HepG2 (cell line): ENCODE measurements around the gene DPY19L1. TPM values are rescaled to one million over a fixed set of nuclear protein-coding genes. Genes with fewer than 3 reads are reported as not detected.
A peak's percentile ranks its signal among the peaks of the same experiment; 100 is the strongest.

Experiments
- ERF ChIP-seq: IDR thresholded peaks from 2 replicates; pipeline ENCODE4 v1.6.1; 2018; ENCODE audit warnings: missing biosample characterization, missing genetic modification reagents
- GTF2F1 ChIP-seq: fragments of 150-350 bp; IDR thresholded peaks from 2 replicates; pipeline ENCODE4 v1.6.1; 2014; ENCODE audit warnings: low read length
- MEIS1 ChIP-seq: sonication (generic); formaldehyde crosslinking; IDR thresholded peaks from 2 replicates; pipeline ENCODE4 v1.9.0; 2021; ENCODE audit warnings: mild to moderate bottlenecking, missing genetic modification reagents, moderate library complexity, borderline replicate concordance
- MTA3 ChIP-seq: sonication (generic); formaldehyde crosslinking; IDR thresholded peaks from 2 replicates; pipeline ENCODE4 v1.4.0; 2020; ENCODE audit warnings: missing genetic modification reagents
- NFIC ChIP-seq: IDR thresholded peaks from 2 replicates; pipeline ENCODE4 v1.6.1; 2012; ENCODE audit warnings: mild to moderate bottlenecking, low read length, inconsistent platforms
- YEATS2 ChIP-seq: sonication (generic); formaldehyde crosslinking; IDR thresholded peaks from 2 replicates; pipeline ENCODE4 v1.4.0; 2020; ENCODE audit warnings: missing genetic modification reagents, borderline replicate concordance
- ZKSCAN8 ChIP-seq: IDR thresholded peaks from 2 replicates; pipeline ENCODE4 v1.6.1; 2016; ENCODE audit warnings: borderline replicate concordance, missing genetic modification reagents, missing compliant biosample characterization
- ZNF180 ChIP-seq: sonication (generic); formaldehyde crosslinking; IDR thresholded peaks from 2 replicates; pipeline ENCODE4 v1.4.0; 2020; ENCODE audit warnings: low read depth, missing genetic modification reagents, borderline replicate concordance
- ZNF205 ChIP-seq: IDR thresholded peaks from 2 replicates; pipeline ENCODE4 v1.6.1; 2018; ENCODE audit warnings: missing biosample characterization, missing genetic modification reagents
- ZNF264 ChIP-seq: sonication (generic); formaldehyde crosslinking; IDR thresholded peaks from 2 replicates; pipeline ENCODE4 v1.4.0; 2020; ENCODE audit warnings: missing genetic modification reagents
- ZNF496 ChIP-seq: sonication (generic); formaldehyde crosslinking; IDR thresholded peaks from 2 replicates; pipeline ENCODE4 v1.8.1; 2023; ENCODE audit warnings: mild to moderate bottlenecking, moderate library complexity, missing genetic modification reagents; ENCODE audit not compliant: insufficient replicate concordance
- ZNF510 ChIP-seq: sonication (generic); formaldehyde crosslinking; IDR thresholded peaks from 2 replicates; pipeline ENCODE4 v1.4.0; 2020; ENCODE audit warnings: low read depth, mild to moderate bottlenecking, missing genetic modification reagents
- ZNF556 ChIP-seq: sonication (generic); formaldehyde crosslinking; IDR thresholded peaks from 2 replicates; pipeline ENCODE4 v1.4.0; 2020; ENCODE audit warnings: mild to moderate bottlenecking, missing genetic modification reagents, borderline replicate concordance
- ZNF781 ChIP-seq: sonication (generic); formaldehyde crosslinking; IDR thresholded peaks from 2 replicates; pipeline ENCODE4 v1.5.1; 2020; ENCODE audit warnings: borderline replicate concordance, mild to moderate bottlenecking, missing genetic modification reagents; ENCODE audit errors: not compliant biosample characterization
- polyA plus RNA-seq, 8 experiments: library from polyadenylated mRNA; depleted of rRNA in 3 of 8; stranded (reverse) in 7 of 8; unstranded in 1 of 8; fragments of >200 nt; fragmentation: Illumina TruSeq in 4 of 8; extraction: Trizol in 4 of 8; gene quantifications; 2 replicates each; pipeline versions ENCODE4 v1.2.1 to v1.2.3, GENCODE V29; 2011 to 2016; ENCODE audit warnings: low read depth in 4 of 8, missing spikeins in 1 of 8, mixed read lengths in 1 of 8; ENCODE audit not compliant: insufficient read depth in 1 of 8
- total RNA-seq, 5 experiments: library from RNA; depleted of rRNA; stranded (reverse); fragments of >200 nt; fragmentation: Illumina TruSeq; extraction: Trizol; gene quantifications; 2 replicates each; pipeline ENCODE4 v1.2.3, GENCODE V29; 2016; ENCODE audit warnings: low read depth in 1 of 5
- TF ChIP-seq, protein P1 (sequence below): sonication (generic); formaldehyde crosslinking; IDR thresholded peaks from 2 replicates; pipeline ENCODE4 v1.5.0; 2020; ENCODE audit warnings: mild to moderate bottlenecking, missing genetic modification reagents, borderline replicate concordance
- TF ChIP-seq, protein P2 (sequence below): sonication (generic); formaldehyde crosslinking; IDR thresholded peaks from 2 replicates; pipeline ENCODE4 v1.4.0; 2020; ENCODE audit warnings: missing genetic modification reagents
- TF ChIP-seq, protein P3 (sequence below): IDR thresholded peaks from 2 replicates; pipeline ENCODE4 v1.4.0; 2020; ENCODE audit warnings: mild to moderate bottlenecking, missing genetic modification reagents

Gene DPY19L1
- total and polyA plus RNA-seq, 2 of the 13 experiments (the other 11 are each of a cell fraction or from before 2014, with no cell fraction given), result 18.9 to 32.6 TPM

DNA sequence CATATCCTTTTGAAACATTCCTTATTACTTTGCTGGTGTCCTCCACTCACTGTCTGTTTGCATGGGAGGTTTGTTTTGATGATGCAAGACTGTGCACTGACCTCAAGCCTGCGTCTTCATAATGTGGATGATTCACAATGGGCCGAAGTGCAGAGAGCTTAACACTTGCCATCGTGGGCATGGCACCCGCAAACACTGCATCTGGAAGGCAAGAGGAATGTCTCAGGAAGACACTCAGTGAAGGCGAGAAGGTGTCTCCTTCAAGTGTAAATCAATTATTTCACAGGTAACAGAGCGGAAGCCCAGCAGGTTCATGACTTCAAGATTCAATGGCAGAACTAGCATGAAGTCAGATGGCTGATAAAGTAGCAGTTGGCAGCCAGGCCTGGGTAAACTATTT, 98.1 kb downstream of the DPY19L1 start (continued):
- TF ChIP-seq ZKSCAN8 (CRISPR knock-in tag) (peak; percentile 67; the same call in 1 of the 2 replicates), ZNF510 (CRISPR knock-in tag) (no peak), ZNF496 (no peak), ZNF781 (CRISPR knock-in tag) (no peak), ZNF556 (CRISPR knock-in tag) (no peak), NFIC (no peak), ZNF180 (CRISPR knock-in tag) (no peak), YEATS2 (CRISPR knock-in tag) (peak; percentile 12; the same call in 1 of the 2 replicates), MTA3 (no peak), GTF2F1 (no peak), ZNF264 (CRISPR knock-in tag) (no peak), ZNF205 (CRISPR knock-in tag) (no peak), MEIS1 (no peak), ERF (CRISPR knock-in tag) (no peak)
- TF ChIP-seq, protein P1, sequence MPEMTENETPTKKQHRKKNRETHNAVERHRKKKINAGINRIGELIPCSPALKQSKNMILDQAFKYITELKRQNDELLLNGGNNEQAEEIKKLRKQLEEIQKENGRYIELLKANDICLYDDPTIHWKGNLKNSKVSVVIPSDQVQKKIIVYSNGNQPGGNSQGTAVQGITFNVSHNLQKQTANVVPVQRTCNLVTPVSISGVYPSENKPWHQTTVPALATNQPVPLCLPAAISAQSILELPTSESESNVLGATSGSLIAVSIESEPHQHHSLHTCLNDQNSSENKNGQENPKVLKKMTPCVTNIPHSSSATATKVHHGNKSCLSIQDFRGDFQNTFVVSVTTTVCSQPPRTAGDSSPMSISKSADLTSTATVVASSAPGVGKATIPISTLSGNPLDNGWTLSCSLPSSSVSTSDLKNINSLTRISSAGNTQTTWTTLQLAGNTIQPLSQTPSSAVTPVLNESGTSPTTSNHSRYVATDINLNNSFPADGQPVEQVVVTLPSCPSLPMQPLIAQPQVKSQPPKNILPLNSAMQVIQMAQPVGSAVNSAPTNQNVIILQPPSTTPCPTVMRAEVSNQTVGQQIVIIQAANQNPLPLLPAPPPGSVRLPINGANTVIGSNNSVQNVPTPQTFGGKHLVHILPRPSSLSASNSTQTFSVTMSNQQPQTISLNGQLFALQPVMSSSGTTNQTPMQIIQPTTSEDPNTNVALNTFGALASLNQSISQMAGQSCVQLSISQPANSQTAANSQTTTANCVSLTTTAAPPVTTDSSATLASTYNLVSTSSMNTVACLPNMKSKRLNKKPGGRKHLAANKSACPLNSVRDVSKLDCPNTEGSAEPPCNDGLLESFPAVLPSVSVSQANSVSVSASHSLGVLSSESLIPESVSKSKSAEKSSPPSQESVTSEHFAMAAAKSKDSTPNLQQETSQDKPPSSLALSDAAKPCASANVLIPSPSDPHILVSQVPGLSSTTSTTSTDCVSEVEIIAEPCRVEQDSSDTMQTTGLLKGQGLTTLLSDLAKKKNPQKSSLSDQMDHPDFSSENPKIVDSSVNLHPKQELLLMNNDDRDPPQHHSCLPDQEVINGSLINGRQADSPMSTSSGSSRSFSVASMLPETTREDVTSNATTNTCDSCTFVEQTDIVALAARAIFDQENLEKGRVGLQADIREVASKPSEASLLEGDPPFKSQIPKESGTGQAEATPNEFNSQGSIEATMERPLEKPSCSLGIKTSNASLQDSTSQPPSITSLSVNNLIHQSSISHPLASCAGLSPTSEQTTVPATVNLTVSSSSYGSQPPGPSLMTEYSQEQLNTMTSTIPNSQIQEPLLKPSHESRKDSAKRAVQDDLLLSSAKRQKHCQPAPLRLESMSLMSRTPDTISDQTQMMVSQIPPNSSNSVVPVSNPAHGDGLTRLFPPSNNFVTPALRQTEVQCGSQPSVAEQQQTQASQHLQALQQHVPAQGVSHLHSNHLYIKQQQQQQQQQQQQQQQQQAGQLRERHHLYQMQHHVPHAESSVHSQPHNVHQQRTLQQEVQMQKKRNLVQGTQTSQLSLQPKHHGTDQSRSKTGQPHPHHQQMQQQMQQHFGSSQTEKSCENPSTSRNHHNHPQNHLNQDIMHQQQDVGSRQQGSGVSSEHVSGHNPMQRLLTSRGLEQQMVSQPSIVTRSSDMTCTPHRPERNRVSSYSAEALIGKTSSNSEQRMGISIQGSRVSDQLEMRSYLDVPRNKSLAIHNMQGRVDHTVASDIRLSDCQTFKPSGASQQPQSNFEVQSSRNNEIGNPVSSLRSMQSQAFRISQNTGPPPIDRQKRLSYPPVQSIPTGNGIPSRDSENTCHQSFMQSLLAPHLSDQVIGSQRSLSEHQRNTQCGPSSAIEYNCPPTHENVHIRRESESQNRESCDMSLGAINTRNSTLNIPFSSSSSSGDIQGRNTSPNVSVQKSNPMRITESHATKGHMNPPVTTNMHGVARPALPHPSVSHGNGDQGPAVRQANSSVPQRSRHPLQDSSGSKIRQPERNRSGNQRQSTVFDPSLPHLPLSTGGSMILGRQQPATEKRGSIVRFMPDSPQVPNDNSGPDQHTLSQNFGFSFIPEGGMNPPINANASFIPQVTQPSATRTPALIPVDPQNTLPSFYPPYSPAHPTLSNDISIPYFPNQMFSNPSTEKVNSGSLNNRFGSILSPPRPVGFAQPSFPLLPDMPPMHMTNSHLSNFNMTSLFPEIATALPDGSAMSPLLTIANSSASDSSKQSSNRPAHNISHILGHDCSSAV (CRISPR knock-in tag), result no peak
- TF ChIP-seq, protein P2, sequence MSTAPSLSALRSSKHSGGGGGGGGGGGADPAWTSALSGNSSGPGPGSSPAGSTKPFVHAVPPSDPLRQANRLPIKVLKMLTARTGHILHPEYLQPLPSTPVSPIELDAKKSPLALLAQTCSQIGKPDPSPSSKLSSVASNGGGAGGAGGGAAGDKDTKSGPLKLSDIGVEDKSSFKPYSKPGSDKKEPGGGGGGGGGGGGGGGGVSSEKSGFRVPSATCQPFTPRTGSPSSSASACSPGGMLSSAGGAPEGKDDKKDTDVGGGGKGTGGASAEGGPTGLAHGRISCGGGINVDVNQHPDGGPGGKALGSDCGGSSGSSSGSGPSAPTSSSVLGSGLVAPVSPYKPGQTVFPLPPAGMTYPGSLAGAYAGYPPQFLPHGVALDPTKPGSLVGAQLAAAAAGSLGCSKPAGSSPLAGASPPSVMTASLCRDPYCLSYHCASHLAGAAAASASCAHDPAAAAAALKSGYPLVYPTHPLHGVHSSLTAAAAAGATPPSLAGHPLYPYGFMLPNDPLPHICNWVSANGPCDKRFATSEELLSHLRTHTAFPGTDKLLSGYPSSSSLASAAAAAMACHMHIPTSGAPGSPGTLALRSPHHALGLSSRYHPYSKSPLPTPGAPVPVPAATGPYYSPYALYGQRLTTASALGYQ (CRISPR knock-in tag), result no peak
- TF ChIP-seq, protein P3, sequence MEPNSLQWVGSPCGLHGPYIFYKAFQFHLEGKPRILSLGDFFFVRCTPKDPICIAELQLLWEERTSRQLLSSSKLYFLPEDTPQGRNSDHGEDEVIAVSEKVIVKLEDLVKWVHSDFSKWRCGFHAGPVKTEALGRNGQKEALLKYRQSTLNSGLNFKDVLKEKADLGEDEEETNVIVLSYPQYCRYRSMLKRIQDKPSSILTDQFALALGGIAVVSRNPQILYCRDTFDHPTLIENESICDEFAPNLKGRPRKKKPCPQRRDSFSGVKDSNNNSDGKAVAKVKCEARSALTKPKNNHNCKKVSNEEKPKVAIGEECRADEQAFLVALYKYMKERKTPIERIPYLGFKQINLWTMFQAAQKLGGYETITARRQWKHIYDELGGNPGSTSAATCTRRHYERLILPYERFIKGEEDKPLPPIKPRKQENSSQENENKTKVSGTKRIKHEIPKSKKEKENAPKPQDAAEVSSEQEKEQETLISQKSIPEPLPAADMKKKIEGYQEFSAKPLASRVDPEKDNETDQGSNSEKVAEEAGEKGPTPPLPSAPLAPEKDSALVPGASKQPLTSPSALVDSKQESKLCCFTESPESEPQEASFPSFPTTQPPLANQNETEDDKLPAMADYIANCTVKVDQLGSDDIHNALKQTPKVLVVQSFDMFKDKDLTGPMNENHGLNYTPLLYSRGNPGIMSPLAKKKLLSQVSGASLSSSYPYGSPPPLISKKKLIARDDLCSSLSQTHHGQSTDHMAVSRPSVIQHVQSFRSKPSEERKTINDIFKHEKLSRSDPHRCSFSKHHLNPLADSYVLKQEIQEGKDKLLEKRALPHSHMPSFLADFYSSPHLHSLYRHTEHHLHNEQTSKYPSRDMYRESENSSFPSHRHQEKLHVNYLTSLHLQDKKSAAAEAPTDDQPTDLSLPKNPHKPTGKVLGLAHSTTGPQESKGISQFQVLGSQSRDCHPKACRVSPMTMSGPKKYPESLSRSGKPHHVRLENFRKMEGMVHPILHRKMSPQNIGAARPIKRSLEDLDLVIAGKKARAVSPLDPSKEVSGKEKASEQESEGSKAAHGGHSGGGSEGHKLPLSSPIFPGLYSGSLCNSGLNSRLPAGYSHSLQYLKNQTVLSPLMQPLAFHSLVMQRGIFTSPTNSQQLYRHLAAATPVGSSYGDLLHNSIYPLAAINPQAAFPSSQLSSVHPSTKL (CRISPR knock-in tag), result peak; percentile 95
